Uterus (tissue), 2 donors: ENCODE results near the gene PRKAG2.

Experiments used
- POLR2A ChIP-seq, 2 donors: fragments of 450-650 bp; IDR thresholded peaks; one replicate each; pipeline ENCODE4 v1.6.1; 2016; ENCODE audit warnings: antibody characterized with exemption in 2 of 2, mild to moderate bottlenecking in 1 of 2, moderate library complexity in 1 of 2
- TF ChIP-seq, protein P1 (sequence below), 4 experiments: fragments of 200-600 bp in 2 of 4; fragments of 450-650 bp in 2 of 4; sonication (generic) in 2 of 4; IDR thresholded peaks; one replicate each; pipeline ENCODE4 v1.5.1; 2016 to 2019; ENCODE audit warnings: antibody characterized with exemption in 4 of 4, mild to moderate bottlenecking in 2 of 4, moderate library complexity in 1 of 4

DNA sequence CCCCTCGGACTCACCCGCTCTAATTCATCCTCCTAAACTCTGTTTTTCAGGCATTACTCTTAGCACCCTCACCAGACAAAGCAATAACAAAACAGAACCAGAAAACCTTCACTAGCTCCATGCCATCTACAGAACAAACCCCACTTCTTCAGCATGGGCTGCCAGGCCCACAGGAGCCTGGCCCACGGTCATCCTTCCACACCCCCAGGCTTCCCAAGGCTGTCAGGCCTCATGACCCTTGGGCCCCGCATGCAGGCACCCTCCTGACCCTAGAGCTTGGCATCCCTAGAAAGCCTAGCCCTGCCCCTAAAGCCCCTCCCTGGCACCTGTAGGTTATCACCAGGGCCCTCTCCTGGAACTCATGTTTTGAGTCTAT lies 59.6 kb downstream of the PRKAG2 start:
- TF ChIP-seq POLR2A (IDR thresholded peaks at IDR 0.05): no peak
- TF ChIP-seq, protein P1, sequence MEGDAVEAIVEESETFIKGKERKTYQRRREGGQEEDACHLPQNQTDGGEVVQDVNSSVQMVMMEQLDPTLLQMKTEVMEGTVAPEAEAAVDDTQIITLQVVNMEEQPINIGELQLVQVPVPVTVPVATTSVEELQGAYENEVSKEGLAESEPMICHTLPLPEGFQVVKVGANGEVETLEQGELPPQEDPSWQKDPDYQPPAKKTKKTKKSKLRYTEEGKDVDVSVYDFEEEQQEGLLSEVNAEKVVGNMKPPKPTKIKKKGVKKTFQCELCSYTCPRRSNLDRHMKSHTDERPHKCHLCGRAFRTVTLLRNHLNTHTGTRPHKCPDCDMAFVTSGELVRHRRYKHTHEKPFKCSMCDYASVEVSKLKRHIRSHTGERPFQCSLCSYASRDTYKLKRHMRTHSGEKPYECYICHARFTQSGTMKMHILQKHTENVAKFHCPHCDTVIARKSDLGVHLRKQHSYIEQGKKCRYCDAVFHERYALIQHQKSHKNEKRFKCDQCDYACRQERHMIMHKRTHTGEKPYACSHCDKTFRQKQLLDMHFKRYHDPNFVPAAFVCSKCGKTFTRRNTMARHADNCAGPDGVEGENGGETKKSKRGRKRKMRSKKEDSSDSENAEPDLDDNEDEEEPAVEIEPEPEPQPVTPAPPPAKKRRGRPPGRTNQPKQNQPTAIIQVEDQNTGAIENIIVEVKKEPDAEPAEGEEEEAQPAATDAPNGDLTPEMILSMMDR (IDR thresholded peaks at IDR 0.05): no peak
